ENCODE results near the gene MRFAP1L1. TPM values are rescaled to one million over a fixed set of nuclear protein-coding genes. Genes with fewer than 3 reads are reported as not detected.

The MRFAP1L1 gene
- total RNA-seq, 4 donors from 2014 or later = 51.6 to 76.6 (median 59.6) TPM

DNA sequence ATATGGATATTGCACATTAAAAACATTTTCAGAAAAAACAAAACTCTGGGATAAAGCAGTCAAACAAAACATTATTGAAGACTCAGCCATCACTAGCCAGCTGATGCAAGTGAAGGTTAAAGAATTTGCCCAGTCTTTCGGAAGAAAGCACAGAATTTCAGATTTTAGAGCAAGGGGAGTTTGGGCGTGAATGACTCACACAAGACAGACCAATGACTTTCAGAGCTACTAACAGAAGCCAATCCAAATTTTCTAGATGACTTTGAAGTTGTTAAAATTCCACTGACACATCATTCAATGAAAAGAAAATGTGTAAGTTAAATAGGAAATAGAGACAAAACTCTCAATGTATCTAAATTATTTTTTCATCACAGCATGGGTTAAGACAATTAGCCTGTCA lies 4.0 kb downstream of the MRFAP1L1 start:
- Histone ChIP-seq H3K27ac (no peak overlapping the region), H3K9me3 (no peaks in the 10 kb centered on the region), H3K4me3 (no peak overlapping the region), H3K36me3 (peaks cover 0 to 32% (median 0%) of the 10 kb centered on the region in 3 donors), H3K27me3 (no peaks in the 10 kb centered on the region), H3K4me1 (peaks cover 0 to 54% (median 17%) of the 10 kb centered on the region in 4 donors)
- no peak for DNase-seq (ENCODE audit: low spot score in 2 of 2)
- TF ChIP-seq EP300 (IDR thresholded peaks at IDR 0.05) (no peak), POLR2A (IDR thresholded peaks at IDR 0.05) (no peak)
- TF ChIP-seq, protein P1, sequence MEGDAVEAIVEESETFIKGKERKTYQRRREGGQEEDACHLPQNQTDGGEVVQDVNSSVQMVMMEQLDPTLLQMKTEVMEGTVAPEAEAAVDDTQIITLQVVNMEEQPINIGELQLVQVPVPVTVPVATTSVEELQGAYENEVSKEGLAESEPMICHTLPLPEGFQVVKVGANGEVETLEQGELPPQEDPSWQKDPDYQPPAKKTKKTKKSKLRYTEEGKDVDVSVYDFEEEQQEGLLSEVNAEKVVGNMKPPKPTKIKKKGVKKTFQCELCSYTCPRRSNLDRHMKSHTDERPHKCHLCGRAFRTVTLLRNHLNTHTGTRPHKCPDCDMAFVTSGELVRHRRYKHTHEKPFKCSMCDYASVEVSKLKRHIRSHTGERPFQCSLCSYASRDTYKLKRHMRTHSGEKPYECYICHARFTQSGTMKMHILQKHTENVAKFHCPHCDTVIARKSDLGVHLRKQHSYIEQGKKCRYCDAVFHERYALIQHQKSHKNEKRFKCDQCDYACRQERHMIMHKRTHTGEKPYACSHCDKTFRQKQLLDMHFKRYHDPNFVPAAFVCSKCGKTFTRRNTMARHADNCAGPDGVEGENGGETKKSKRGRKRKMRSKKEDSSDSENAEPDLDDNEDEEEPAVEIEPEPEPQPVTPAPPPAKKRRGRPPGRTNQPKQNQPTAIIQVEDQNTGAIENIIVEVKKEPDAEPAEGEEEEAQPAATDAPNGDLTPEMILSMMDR (IDR thresholded peaks at IDR 0.05) = no peak
- 68 to 71% methylated on average over 2 of the region's 2 CpGs for WGBS, 2 donors

DNA sequence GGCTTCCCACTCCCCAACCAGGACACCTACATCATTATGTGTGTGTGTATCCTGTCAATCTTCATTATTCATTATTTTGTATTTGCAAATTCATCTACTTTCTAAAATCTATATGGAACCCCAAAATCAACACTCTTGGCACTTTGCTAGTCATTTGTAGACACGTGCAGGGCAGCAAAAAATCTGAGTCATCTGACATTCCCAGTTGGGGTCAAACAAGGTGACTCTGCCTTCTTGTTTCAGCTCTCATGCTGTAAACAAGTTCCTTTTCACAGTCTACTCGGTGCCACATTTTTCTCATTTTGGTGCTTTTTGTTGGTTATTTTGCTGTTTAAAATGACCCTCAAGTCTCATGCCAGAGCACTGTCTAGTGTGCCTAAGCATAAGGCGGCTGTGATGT lies 5.9 kb downstream of the MRFAP1L1 start:
- H3K27me3 ChIP-seq = no peaks in the 10 kb centered on the region
- 49 to 52% methylated on average over 3 of the region's 3 CpGs for WGBS, 2 donors
- peaks cover 0 to 45% (median 14%) of the 10 kb centered on the region in 4 donors for H3K4me1 ChIP-seq
- peaks cover 0 to 49% (median 0%) of the 10 kb centered on the region in 3 donors for H3K36me3 ChIP-seq
- no peak overlapping the region for H3K4me3 ChIP-seq
- H3K27ac ChIP-seq = no peak overlapping the region
- DNase-seq (ENCODE audit: low spot score in 2 of 2) = no peak
- no peaks in the 10 kb centered on the region for H3K9me3 ChIP-seq
- TF ChIP-seq POLR2A (IDR thresholded peaks at IDR 0.05) (no peak), EP300 (IDR thresholded peaks at IDR 0.05) (no peak)
- TF ChIP-seq, protein P1 (IDR thresholded peaks at IDR 0.05) = no peak

DNA sequence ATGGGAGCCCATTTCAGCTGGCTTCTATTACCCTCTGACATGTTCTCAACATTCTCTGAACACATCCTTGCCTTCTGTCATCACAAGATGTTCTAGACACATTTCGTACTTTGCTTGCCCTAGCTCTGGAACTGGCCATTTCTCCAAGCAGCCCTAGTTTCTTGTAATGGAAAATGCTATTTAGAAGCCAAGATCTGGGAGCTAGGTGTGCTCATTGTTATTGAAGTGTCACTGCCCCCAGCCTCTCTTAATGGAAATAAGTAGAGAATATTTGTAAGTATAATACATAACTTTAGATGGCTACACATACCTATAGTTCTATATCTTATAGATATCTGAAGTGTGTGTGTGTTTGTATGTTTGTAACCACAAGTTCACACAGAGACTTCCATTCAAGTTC lies 6.9 kb downstream of the MRFAP1L1 start:
- WGBS, 2 donors = 0% methylated on average over 1 of the region's 1 CpG

DNA sequence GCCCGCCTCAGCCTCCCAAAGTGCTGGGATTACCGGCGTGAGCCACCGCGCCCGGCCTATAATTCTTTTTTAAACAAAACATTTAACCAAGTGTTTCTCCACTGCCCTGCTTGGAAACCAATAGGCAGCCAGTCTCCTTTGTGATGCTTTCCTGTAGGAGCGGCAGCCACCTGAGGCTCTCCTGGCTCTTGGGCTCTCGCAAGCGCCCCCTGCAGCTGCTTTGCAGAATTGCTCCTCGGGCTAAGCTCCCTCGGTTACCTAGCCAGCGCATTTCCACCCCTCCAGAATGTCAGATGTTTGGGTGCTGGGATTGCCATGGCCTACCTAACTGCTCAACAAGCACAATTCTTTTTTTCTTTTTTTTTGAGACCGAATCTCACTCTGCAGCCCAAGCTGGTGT lies 8.3 kb downstream of the MRFAP1L1 start:
- no peak for DNase-seq (ENCODE audit: low spot score in 2 of 2)
- Histone ChIP-seq H3K27me3 (no peaks in the 10 kb centered on the region), H3K36me3 (peaks cover 0 to 42% (median 0%) of the 10 kb centered on the region in 3 donors), H3K4me1 (peaks cover 0 to 21% (median 0%) of the 10 kb centered on the region in 4 donors), H3K4me3 (no peak overlapping the region), H3K27ac (no peak overlapping the region), H3K9me3 (no peaks in the 10 kb centered on the region)
- 83 to 84% methylated on average over 13 of the region's 13 CpGs for WGBS, 2 donors
- TF ChIP-seq POLR2A (IDR thresholded peaks at IDR 0.05) (no peak), EP300 (IDR thresholded peaks at IDR 0.05) (no peak)
- TF ChIP-seq, protein P1 (IDR thresholded peaks at IDR 0.05) = no peak

More for the DNA sequence above, 6.9 kb downstream of the MRFAP1L1 start:
- Histone ChIP-seq H3K36me3 (peaks cover 0 to 48% (median 0%) of the 10 kb centered on the region in 3 donors), H3K27ac (no peak overlapping the region), H3K27me3 (no peaks in the 10 kb centered on the region), H3K9me3 (no peaks in the 10 kb centered on the region), H3K4me1 (peaks cover 0 to 35% (median 10%) of the 10 kb centered on the region in 4 donors), H3K4me3 (no peak overlapping the region)
- TF ChIP-seq, protein P1 (IDR thresholded peaks at IDR 0.05) = no peak
- no peak for TF ChIP-seq EP300 (IDR thresholded peaks at IDR 0.05)
- TF ChIP-seq POLR2A (IDR thresholded peaks at IDR 0.05) = no peak
- DNase-seq (ENCODE audit: low spot score in 2 of 2) = no peak

DNA sequence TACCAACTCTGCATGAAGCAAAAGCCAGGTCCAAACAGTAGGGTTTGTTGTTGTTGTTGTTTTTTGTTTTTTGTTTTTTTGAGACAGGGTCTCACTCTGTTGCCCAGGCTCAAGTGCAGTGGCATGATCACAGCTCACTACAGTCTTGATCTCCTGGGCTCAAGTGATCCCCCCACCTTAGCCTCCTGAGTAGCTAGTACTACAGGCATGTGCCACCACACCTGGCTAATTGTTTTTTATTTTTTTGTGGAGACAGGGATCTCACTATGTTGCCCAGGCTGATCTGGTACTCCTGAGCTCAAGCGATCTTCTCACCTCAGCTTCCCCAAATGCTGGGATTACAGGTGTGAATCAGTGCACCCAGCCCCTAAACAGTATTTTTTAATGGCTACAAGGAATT lies 9.8 kb downstream of the MRFAP1L1 start:
- H3K36me3 ChIP-seq = peaks cover 0 to 52% (median 0%) of the 10 kb centered on the region in 3 donors
- TF ChIP-seq EP300 (IDR thresholded peaks at IDR 0.05) = no peak
- no peak for TF ChIP-seq POLR2A (IDR thresholded peaks at IDR 0.05)
- TF ChIP-seq, protein P1 (IDR thresholded peaks at IDR 0.05) = no peak
- no peak overlapping the region for H3K4me3 ChIP-seq
- DNase-seq (ENCODE audit: low spot score in 2 of 2) = no peak
- H3K27me3 ChIP-seq = no peaks in the 10 kb centered on the region
- H3K4me1 ChIP-seq = peaks cover 0 to 12% (median 5%) of the 10 kb centered on the region in 4 donors
- 91 to 100% methylated on average over 1 of the region's 1 CpG for WGBS, 2 donors
- no peak overlapping the region for H3K27ac ChIP-seq
- no peaks in the 10 kb centered on the region for H3K9me3 ChIP-seq
